Gastrocnemius medialis (tissue), 4 donors: ENCODE measurements around the gene SEPHS1. TPM values are rescaled to one million over a fixed set of nuclear protein-coding genes. Genes with fewer than 3 reads are reported as not detected.

Source experiments
- ATAC-seq, 2 donors: fragments of 150-250 bp; one replicate each; pipeline ENCODE4 v1.9.1; 2016
- DNase-seq, 2 donors: peaks; one replicate each; pipeline ENCODE4 v3.0.0-alpha.2; 2019
- H3K27ac ChIP-seq, 4 donors: fragments of 200-600 bp; sonication (generic); 1 replicate in 1 of 4; 2 replicates in 3 of 4; pipeline ENCODE4 v1.5.1; 2016 to 2018; ENCODE audit warnings: mild to moderate bottlenecking in 2 of 4, moderate library complexity in 1 of 4
- H3K27me3 ChIP-seq, 3 donors: fragments of 200-600 bp; sonication (generic) in 2 of 3; 1 replicate in 1 of 3; 2 replicates in 2 of 3; pipeline versions ENCODE4 v1.5.1 to v1.6.0; 2016 to 2019; ENCODE audit warnings: mild to moderate bottlenecking in 1 of 3, moderate library complexity in 1 of 3
- H3K36me3 ChIP-seq, 2 donors: fragments of 200-600 bp; sonication (generic) in 1 of 2; one replicate each; pipeline ENCODE4 v1.5.1; 2017 to 2018
- H3K4me1 ChIP-seq, 2 donors: fragments of 200-600 bp; sonication (generic) in 1 of 2; one replicate each; pipeline ENCODE4 v1.5.1; 2016 to 2017; ENCODE audit warnings: mild to moderate bottlenecking in 2 of 2
- H3K4me3 ChIP-seq, 4 donors: fragments of 200-600 bp; sonication (generic) in 3 of 4; 1 replicate in 1 of 4; 2 replicates in 3 of 4; pipeline ENCODE4 v1.5.1; 2016 to 2019; ENCODE audit warnings: mild to moderate bottlenecking in 2 of 4
- H3K9me3 ChIP-seq, 3 donors: fragments of 200-600 bp; sonication (generic) in 2 of 3; 1 replicate in 1 of 3; 2 replicates in 2 of 3; pipeline ENCODE4 v1.5.1; 2016 to 2019
- POLR2A ChIP-seq, 2 donors: fragments of 450-650 bp; IDR thresholded peaks; one replicate each; pipeline ENCODE4 v1.6.1; 2017; ENCODE audit warnings: antibody characterized with exemption in 2 of 2, mild to moderate bottlenecking in 2 of 2, moderate library complexity in 2 of 2
- in situ Hi-C, 4 donors: fragments of 200-750 bp; cut with MboI; loops; one replicate each; pipeline versions ENCODE4 v1.15.0 to v1.8.0; 2017; ENCODE audit warnings: low sequenced_read_pairs in 4 of 4
- intact Hi-C: fragments of 100-400 bp; cut with DNase I; formaldehyde crosslinking; loops from one replicate; pipeline ENCODE4 v1.15.1; 2023; ENCODE audit warnings: low total_unique reads
- total RNA-seq, 4 donors: library from RNA; depleted of rRNA; stranded (reverse); fragments of >200 nt; gene quantifications; one replicate each; pipeline versions ENCODE4 v1.1.0 to v1.2.3, GENCODE V29; 2016
- TF ChIP-seq, protein P1 (sequence below), 5 experiments: fragments of 450-650 bp in 3 of 5; fragments of 200-600 bp in 2 of 5; sonication (generic) in 2 of 5; IDR thresholded peaks in 4 of 5; conservative IDR thresholded peaks in 1 of 5; 1 replicate in 4 of 5; 2 replicates in 1 of 5; pipeline ENCODE4 v1.5.1; 2016 to 2019; ENCODE audit warnings: antibody characterized with exemption in 5 of 5, mild to moderate bottlenecking in 3 of 5, moderate library complexity in 3 of 5

SEPHS1 gene
- total RNA-seq, 4 donors from 2014 or later = 22.4 to 29.7 (median 27.9) TPM

DNA sequence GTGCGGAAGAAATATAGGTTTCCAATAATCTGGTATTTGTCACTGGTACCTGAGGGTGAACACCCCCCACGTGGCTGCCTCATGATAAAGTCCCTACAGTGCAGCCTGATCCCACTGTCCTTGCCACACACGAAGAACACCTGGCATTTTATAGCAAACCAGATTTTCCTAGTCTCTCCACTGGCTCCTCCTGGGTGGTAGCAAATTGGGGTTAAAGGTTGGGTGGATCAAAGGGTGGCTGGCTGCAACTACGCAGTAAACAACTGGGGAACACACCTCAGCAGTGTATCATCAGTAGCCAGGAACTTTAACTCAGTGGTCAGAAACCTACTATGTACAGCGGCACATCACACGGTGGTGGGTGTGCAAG is 10.3 kb downstream of the SEPHS1 start:
- in situ Hi-C loops = no loop called here

DNA sequence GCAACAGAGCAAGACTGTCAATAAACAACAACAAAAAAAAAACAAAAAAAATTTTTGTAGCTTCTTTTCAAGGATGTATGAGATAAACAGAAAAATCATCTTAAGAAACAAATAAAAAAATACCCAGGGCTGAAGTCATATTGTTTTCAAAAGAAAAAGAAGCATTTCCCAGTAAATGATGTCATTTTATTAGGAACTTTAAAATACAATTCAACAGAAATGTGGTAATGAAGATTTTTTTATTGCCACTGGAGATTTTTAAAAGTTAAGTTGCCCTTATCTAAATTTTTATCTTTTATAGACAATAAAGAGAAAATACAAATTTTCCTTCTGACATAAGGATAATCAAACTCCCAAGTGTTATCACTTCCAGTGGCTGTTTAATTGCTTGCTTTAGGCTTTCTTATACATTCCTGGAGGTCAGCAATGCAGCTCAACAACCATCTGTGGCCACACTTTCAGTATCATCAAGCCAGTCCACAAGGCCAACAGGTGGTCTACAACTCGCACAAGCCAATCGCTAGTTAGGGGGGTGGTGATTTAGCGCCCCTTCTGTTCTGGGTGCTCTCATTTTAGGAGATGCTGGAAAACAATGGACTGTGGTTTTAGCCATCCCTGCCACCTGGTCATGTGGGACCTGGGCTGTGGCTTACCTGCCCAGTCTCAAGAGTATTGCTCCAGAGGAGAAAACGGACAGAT is 10.8 kb downstream of the SEPHS1 start:
- DNase-seq (no peak), ATAC-seq (no peak)
- Histone ChIP-seq H3K36me3 (peaks cover 0 to 32% of the 10 kb centered on the region in 2 donors), H3K9me3 (no peaks in the 10 kb centered on the region), H3K4me3 (no peak overlapping the region), H3K27me3 (no peaks in the 10 kb centered on the region), H3K27ac (no peak overlapping the region), H3K4me1 (peaks cover 9 to 23% of the 10 kb centered on the region in 2 donors)
- intact Hi-C loops = no loop called here
- TF ChIP-seq POLR2A (IDR thresholded peaks at IDR 0.05) = no peak
- TF ChIP-seq, protein P1, sequence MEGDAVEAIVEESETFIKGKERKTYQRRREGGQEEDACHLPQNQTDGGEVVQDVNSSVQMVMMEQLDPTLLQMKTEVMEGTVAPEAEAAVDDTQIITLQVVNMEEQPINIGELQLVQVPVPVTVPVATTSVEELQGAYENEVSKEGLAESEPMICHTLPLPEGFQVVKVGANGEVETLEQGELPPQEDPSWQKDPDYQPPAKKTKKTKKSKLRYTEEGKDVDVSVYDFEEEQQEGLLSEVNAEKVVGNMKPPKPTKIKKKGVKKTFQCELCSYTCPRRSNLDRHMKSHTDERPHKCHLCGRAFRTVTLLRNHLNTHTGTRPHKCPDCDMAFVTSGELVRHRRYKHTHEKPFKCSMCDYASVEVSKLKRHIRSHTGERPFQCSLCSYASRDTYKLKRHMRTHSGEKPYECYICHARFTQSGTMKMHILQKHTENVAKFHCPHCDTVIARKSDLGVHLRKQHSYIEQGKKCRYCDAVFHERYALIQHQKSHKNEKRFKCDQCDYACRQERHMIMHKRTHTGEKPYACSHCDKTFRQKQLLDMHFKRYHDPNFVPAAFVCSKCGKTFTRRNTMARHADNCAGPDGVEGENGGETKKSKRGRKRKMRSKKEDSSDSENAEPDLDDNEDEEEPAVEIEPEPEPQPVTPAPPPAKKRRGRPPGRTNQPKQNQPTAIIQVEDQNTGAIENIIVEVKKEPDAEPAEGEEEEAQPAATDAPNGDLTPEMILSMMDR (IDR thresholded peaks at IDR 0.05 in 4 of 5, conservative IDR thresholded peaks at IDR 0.05 in 1 of 5) = no peak
- in situ Hi-C loops = no loop called here

More for the DNA sequence above, 10.3 kb downstream of the SEPHS1 start:
- Histone ChIP-seq H3K27me3 (no peaks in the 10 kb centered on the region), H3K27ac (no peak overlapping the region), H3K36me3 (peaks cover 0 to 28% of the 10 kb centered on the region in 2 donors), H3K9me3 (no peaks in the 10 kb centered on the region), H3K4me1 (peaks cover 9 to 23% of the 10 kb centered on the region in 2 donors), H3K4me3 (no peak overlapping the region)
- intact Hi-C loops = no loop called here
- ATAC-seq (no peak), DNase-seq (no peak)
- TF ChIP-seq, protein P1 (IDR thresholded peaks at IDR 0.05 in 4 of 5, conservative IDR thresholded peaks at IDR 0.05 in 1 of 5) = no peak
- TF ChIP-seq POLR2A (IDR thresholded peaks at IDR 0.05) = no peak

DNA sequence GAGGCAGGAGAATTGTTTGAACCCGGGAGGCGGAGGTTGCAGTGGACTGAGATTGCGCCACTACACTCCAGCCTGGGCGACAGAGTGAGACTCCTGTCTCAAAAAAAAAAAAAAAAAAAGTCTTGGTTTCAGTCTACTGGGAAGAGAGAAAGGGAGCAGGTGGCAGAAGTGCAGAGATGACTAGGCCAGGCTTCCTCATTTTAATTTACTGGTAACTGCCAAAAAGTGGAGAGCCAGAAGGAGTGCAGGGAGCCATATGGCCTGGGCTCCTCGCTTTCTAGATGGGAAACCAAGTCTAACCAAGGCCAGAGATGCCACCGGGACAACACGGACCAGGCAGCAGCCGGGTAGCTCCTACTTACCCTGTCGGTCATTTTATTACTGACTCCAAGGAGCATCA is 12.2 kb downstream of the SEPHS1 start:
- Histone ChIP-seq H3K4me1 (peaks cover 9 to 23% of the 10 kb centered on the region in 2 donors), H3K27ac (no peak overlapping the region), H3K4me3 (no peak overlapping the region), H3K9me3 (no peaks in the 10 kb centered on the region), H3K36me3 (peaks cover 0 to 46% of the 10 kb centered on the region in 2 donors), H3K27me3 (no peaks in the 10 kb centered on the region)
- ATAC-seq (no peak), DNase-seq (no peak)
- TF ChIP-seq, protein P1 (IDR thresholded peaks at IDR 0.05 in 4 of 5, conservative IDR thresholded peaks at IDR 0.05 in 1 of 5) = no peak
- TF ChIP-seq POLR2A (IDR thresholded peaks at IDR 0.05) = no peak
- intact Hi-C loops (no loop called here), in situ Hi-C loops (no loop called here)

DNA sequence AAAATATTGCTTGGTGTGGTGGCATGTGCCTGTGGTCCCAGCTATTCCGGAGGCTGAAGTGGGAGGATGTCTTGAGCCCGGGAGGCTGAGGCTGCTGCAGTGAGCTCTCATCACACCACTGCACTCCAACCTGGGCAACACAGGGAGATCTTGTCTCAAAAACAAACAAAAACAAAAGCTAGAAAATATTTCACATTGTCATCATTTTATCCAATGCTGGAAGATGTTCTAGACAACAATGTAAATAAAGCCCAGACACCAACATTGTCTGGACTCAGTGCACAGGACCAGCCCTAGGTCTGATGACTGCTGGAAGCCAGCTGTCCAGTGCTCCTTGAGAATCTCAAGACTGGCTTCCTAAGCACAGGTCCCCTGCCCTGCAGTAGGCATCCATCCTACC is 13.5 kb downstream of the SEPHS1 start:
- H3K9me3 ChIP-seq = no peaks in the 10 kb centered on the region
- in situ Hi-C loops = no loop called here
- peaks cover 0 to 58% of the 10 kb centered on the region in 2 donors for H3K36me3 ChIP-seq
- H3K27ac ChIP-seq = no peak overlapping the region
- no peak for ATAC-seq
- intact Hi-C loops = no loop called here
- no peaks in the 10 kb centered on the region for H3K27me3 ChIP-seq
- H3K4me1 ChIP-seq = peaks cover 0 to 13% of the 10 kb centered on the region in 2 donors
- TF ChIP-seq, protein P1 (IDR thresholded peaks at IDR 0.05 in 4 of 5, conservative IDR thresholded peaks at IDR 0.05 in 1 of 5) = no peak
- no peak for TF ChIP-seq POLR2A (IDR thresholded peaks at IDR 0.05)
- H3K4me3 ChIP-seq = no peak overlapping the region
- DNase-seq = no peak
